ENCODE measurements around the gene CDK12.

The CDK12 gene

GRCh38 chr17:39580082-39580468 is 118.8 kb downstream of the CDK12 start:
- H3K4me1 ChIP-seq (ENCODE audit: control insufficient read depth, insufficient read depth, low read length), result no peaks in the 10 kb centered on the region
- H3K4me3 ChIP-seq (ENCODE audit: low read length), result no peak overlapping the region

GRCh38 chr17:39581071-39581758 is 119.9 kb downstream of the CDK12 start:
- no peaks in the 10 kb centered on the region for H3K27me3 ChIP-seq (ENCODE audit: control insufficient read depth, insufficient read depth, low read length)
- no peak overlapping the region for H3K27ac ChIP-seq (ENCODE audit: low read depth, low read length)
- H3K36me3 ChIP-seq (ENCODE audit: control insufficient read depth, insufficient read depth, low read length), result no peaks in the 10 kb centered on the region
- no peaks in the 10 kb centered on the region for H3K4me1 ChIP-seq (ENCODE audit: control insufficient read depth, insufficient read depth, low read length)
- H3K4me3 ChIP-seq (ENCODE audit: low read length), result no peak overlapping the region
- no peak overlapping the region for H3K9ac ChIP-seq (ENCODE audit: low read length)

More at GRCh38 chr17:39580082-39580468, 118.8 kb downstream of the CDK12 start:
- Histone ChIP-seq H3K36me3 (ENCODE audit: control insufficient read depth, insufficient read depth, low read length) (no peaks in the 10 kb centered on the region), H3K27me3 (ENCODE audit: control insufficient read depth, insufficient read depth, low read length) (no peaks in the 10 kb centered on the region), H3K27ac (ENCODE audit: low read depth, low read length) (no peak overlapping the region), H3K9ac (ENCODE audit: low read length) (no peak overlapping the region)

- Histone ChIP-seq H3K4me1 (ENCODE audit: control insufficient read depth, insufficient read depth, low read length) (no peaks in the 10 kb centered on the region), H3K36me3 (ENCODE audit: control insufficient read depth, insufficient read depth, low read length) (no peaks in the 10 kb centered on the region), H3K9ac (ENCODE audit: low read length) (no peak overlapping the region), H3K27ac (ENCODE audit: low read depth, low read length) (no peak overlapping the region), H3K4me3 (ENCODE audit: low read length) (no peak overlapping the region), H3K27me3 (ENCODE audit: control insufficient read depth, insufficient read depth, low read length) (no peaks in the 10 kb centered on the region)
These were observed 120.4 kb downstream of the CDK12 start for GRCh38 chr17:39581759-39582085.

- Histone ChIP-seq H3K4me1 (ENCODE audit: control insufficient read depth, insufficient read depth, low read length) (no peaks in the 10 kb centered on the region), H3K27ac (ENCODE audit: low read depth, low read length) (no peak overlapping the region), H3K27me3 (ENCODE audit: control insufficient read depth, insufficient read depth, low read length) (no peaks in the 10 kb centered on the region), H3K36me3 (ENCODE audit: control insufficient read depth, insufficient read depth, low read length) (no peaks in the 10 kb centered on the region), H3K4me3 (ENCODE audit: low read length) (no peak overlapping the region), H3K9ac (ENCODE audit: low read length) (no peak overlapping the region)
These were observed 121.4 kb downstream of the CDK12 start for GRCh38 chr17:39582658-39583057.

Data from rectal smooth muscle tissue (tissue), 1 donor.